ELR (cell line): Measurements from ENCODE around the gene MRPL36.
A peak's percentile ranks its signal among the peaks of the same experiment; 100 is the strongest.
"Not testable (repeated sequence)": the region's sequence is repeated elsewhere in the genome, so short reads cannot be mapped to it uniquely, and the experiment has no call there.

Experiments used
- DNase-seq: peaks from one replicate; pipeline ENCODE4 v3.0.0-alpha.2; 2015; ENCODE audit warnings: low read depth

MRPL36 gene

DNA sequence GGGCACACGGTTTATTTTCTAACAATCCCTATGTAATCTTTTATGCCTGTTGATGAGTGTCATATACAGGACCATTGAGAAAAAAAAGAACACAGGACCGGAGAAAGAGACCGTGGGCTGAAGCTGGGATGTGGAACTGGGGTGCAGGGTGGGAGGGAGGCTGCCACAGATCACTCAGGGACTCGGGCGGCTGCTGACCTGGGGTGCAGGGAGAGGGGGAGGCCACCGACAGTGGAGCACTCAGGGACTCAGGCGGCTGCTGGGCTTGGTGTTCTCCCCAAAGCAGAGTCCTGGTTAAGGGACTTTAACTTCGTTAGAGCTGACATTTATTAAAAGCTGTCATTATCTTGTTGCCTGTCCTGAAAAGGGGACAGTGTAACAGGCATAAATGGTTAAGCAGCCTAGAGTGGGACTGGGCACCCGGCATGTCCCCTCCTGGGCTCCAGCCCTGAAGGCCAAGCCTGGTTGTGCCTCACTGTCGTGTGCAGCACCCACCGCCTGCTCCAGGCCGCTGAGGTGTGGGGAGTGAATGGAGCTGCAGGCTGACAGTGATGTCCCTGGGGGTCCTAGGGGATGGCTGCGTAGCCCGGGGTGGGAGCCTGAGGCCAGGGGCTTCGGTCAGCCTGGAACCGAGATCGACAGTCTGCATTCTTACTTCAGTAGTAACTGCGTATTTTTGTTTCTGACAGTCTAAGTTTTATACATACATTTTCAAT, 15.6 kb upstream of the MRPL36 start:
- no peak for DNase-seq

DNA sequence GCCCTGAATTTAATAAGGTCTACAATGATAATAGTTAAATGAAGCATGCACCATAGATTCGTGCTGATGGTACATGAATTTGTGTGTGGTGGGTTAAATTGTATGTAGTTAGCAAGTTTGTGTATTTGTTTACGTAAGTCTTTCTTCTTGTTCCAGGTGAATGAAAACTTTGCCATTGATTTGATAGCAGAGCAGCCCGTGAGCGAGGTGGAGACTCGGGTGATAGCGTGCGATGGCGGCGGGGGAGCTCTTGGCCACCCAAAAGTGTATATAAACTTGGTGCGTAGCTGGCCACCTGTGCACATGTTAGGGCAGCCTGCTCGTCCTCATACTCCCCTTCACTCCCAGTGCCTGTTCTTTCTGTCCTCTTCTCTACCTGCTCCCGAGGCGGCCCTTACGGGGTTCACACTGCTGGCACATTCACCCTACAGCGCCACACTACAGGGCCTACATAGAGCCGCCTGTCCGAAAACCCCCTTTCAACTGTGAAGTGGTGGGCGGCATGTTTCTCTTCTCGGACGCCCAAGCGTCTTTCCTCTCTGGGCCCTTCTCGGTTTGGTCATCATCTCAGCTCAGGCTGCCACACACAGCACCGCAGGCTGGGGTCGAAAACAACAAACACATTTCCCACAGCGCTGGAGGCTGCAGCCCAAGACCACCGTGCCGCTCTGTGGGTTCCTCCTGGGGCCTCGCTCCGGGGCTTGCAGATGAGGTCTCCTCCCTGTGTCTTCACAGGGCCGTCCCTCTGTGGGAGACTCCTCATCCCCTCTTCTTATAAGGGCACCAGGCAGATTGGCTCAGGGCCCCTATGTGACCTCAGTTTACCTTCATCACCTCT, 14.8 kb upstream of the MRPL36 start:
- no peak for DNase-seq

DNA sequence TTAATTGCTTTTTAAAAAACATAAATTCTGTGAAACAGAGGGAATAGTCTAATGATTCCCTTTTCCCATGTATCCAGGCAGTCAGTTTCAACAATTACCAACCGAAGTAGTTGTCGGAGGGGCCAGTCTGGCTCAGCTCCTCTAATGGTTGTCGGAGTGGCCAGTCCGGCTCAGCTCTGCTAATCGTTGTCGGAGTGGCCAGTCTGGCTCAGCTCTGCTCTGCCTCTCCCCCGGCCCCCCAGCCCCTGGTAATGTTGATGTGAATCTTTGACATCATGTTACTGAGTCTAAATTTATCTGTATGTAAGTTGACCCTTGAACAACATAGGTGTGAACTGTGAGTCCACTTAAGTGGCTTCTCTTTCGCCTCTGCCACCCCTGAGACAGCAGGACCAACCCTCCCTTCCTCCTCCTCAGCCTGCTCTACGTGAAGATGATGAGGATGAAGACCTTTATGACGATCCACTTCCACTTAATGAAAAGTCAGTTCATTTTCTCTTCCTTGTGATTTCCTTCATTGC, 11.0 kb upstream of the MRPL36 start:
- DNase-seq, result no peak

DNA sequence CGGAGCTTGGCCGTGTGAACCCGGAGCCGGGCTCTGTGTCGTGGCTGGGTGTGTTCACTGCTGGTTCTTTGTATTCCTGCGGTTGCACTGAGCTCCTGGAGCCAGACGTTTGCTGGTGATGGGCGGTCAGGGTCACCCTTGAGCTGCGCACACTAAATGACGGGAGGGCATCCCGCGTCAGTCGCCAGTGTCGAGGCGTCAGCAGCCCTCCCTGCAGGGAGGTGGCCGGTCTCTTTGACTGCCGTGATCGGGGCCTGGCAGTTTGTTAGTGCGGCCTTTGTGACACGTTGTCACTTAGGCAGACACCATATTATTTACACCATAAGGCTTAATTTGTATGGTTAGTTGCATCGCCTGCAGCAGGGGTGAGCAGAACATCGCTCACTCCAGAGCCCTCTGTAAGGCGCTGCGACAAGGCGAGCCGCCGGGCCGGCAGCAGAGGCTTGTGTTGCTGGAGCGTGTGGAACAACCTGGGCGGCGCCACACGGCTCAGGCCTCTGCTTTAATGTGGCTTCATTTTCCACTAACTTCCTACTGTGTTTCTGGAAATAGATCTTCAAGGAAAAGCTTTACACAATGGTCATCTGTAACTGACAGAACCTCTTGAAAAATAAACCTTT, 9.9 kb upstream of the MRPL36 start:
- no peak for DNase-seq

DNA sequence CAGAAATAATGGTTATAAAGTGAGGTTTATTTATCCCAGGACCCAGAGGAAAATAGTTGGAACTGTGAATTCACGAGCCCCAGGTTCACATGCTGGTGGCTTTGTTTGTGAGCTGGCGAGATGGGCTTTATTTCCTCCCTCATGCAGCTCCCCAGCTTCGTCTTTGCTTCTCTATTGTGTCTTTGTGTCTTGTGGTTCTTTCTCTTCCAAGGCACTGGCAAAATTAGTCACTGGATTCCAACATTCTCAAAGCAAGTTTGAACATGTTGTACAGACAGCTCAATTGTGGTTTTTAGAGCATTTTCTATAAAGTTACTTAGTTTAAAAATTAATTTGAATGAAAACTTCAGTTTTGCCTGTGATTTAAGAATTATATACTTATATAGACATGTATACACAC, 8.8 kb upstream of the MRPL36 start:
- DNase-seq, result no peak

DNA sequence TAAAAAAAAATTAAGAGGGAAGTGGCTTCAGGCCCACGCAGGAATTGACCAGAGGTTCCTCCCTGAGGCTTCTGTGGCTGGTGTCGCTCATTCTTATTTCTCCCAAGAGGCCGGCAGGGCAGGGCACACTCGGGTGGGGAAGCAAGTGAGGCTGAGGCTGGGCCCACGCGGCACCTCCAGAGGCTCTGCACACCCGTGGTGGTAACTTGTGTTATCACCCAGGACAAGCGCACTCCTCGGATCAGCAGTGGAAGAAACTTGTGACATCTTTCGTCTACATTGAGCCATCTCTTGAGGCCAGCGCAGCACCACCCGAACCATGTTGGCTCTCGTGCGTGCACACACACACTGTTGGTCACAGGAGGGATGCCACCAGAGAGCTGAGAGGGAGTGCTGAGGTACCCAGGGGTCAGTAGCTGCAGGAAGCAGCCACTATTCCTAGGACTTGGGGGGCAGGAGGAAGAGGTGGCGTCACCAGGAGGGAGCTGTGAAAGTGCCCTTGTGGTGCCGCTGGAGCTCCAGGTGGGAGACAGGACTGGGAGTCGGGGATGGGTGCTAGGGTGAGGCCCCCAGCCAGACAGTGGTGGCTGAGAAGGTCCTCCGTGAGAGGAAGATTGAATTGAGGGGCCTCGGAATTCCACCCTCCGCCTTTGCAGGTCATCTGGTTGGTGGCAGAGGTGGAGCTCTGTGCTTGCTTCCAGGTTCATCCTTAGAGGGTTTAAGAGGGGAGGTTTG, 8.0 kb upstream of the MRPL36 start:
- DNase-seq, result no peak

DNA sequence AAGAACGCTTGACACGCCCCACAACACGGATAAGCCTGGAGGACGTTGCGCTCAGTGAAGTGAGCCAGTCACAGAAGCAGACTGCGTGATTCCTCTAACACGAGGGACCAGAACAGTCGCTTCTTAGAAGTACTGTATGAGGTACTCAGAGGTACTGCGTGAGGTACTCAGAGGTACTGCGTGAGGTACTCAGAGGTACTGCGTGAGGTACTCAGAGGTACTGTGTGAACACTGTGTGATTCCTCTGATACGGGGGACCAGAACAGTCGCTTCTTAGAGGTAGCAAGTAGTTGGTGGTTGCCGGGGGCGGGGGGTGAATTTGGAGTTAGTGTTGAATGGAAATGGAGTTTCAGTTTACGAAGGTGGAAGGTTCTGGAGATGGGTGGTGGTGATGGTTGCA, 7.3 kb upstream of the MRPL36 start:
- no peak for DNase-seq

DNA sequence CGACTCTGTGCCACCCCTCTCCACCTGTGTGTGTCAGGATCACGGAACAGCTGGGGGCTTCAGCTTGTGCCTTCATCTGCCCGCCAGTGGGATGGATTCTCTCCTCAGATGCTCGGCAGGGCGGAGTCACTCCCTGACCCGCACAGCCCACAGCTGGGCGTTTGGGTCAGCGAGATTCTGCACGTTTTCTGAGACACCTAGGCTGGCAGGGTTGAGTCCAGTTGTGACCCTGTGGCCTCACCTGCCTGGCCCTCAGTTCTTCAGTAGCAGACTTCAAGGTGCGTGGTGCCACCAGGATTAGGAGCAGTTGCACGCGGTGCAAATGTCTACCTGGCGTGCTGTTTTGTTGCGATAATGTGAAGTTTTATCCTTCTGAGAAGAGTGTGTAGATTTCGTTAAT, 6.6 kb upstream of the MRPL36 start:
- no peak for DNase-seq

DNA sequence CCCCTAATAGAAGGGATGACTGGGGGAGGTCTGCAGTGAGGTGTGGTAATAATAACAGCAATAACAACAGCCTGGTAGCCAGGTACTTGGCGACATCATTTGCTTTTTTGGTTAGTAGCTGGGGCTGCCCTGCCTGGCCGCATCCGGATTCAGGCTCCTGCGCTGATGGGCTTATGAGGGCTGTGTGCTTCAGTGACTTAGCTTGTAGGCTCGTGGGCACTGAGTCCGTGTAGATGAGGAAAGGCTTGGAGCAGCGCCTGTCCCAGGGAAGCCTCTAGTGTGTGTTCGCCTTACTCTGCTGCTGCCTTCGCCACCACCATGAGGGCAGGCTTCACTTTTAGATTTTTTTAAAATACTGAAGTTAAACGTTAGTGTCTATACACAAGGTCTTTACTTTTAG, 6.1 kb upstream of the MRPL36 start:
- no peak for DNase-seq

DNA sequence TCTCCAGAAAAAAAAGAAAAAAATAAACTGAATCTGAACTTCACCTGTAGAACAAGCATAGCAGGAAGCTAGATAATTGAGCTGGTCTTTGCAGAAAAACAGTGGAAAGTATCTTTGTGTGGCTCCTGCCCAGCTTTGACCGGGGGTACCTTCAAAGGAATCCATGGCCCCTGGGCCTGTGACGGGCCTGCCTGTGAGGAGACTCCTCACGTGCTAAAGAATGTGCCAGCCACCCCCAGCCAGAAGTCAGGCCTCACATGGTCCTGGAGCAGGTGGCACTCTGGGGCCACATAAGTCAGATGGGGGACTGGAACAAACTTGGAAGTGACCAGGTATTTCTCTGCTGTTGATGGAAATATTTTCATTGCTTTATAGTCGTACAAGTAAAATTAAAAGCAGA, 5.7 kb upstream of the MRPL36 start:
- DNase-seq, result no peak

DNA sequence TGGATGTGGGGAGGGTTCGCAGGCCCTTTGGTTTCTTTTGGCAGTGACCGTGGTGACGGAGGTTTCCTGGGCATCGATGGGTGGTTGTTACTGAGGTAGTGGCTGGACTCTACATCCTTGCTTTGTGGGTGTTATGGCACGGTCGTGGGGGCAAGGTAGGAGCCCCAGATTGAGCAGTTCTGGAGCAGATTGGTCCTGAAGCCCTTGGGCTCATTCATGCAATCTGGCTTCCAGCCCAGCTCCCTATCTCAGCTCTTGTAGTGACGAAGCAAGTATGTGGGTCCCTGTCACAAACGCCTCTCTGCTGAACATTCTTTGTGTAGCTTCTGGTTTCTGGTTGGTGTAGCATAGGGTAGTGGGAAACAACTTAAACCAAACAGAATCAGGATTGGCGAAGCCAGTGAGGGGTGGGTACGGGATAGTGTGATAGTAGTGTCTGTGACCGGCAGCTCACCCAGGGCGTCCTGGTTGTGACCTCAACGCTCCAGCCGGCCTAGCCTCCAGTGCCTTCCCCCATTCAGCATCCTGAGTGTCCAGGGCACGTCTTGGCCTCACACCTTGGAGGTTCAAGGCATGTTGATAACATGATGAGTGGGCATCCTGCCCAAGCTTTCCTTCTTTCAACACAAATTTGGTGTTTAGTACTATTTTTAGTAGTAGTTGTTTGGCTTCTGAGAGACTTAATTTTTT, 4.5 kb upstream of the MRPL36 start:
- DNase-seq, result no peak

DNA sequence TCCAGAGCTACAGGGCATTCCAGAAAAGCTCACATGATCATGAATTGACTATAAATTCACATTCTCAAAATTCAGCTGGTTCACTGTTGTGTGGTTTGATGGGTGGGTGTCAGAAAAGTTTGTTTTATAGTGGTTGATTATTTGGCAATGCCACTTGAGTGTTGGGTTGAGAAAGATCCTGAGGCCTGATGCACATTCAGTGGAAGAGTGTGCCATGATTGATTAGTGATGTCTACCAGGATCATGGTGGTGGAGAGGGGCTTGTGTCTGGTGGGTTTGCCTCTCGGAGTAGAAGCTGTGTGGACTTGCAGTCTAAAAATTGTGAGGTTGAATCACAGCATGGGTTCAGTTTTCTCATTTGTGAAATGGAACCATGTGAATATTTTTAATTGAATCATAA, 3.6 kb upstream of the MRPL36 start:
- DNase-seq, result no peak

DNA sequence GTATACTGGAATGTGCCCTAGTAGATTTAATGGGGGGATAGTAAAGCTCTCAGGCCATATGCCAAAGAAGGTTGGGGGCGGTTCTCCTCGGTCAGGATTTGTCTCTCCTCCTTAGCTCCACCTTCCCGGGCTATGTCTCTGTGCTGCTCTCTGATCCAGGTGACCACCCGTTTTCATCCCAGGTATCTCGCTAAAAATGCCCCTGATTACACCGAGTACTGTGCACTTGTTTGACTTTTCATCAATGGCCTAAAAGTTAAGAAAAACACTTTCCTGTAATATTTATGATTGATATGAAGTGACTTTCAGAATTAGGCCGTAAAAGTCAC, 2.3 kb upstream of the MRPL36 start:
- peak; percentile 51 for DNase-seq

DNA sequence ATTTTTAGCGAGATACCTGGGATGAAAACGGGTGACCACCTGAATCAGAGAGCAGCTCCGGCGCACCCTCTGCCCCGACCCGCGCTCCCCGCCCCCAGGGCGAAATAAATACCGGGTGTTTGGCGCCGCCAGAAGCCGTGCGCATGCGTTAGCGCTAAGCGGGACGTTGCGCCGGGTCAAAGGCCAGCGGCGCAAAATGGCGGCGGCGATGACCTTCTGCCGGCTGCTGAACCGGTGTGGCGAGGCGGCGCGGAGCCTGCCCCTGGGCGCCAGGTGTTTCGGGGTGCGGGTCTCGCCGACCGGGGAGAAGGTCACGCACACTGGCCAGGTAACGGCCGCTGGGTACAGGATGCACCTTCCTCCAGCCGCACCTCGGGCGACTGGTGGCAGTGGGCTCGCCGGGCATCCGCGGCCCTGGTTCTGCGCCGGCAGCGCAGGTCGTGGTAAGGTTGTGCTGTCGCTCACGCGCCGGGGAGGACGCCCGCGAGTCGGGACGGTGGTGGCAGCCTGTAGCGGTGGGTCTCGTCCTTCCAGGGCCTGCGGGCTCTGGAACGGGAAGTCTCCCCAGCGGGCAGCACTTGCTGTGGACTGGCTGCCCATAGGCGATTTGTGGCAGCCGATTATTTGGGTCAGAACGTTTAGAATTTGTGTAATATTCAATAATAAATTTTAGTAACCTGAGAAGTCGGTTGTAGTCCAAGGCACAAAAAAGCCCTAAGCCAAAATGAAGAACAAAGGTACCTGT, 1.8 kb upstream of the MRPL36 start, which contains the start of gene NDUFS6:
Gene NDUFS6, plus strand, starts transcription at position 186 of the 745 bp plus-strand sequence. Its CDS starts 11 bp downstream, at position 197.
- peak; percentile 80 for DNase-seq

DNA sequence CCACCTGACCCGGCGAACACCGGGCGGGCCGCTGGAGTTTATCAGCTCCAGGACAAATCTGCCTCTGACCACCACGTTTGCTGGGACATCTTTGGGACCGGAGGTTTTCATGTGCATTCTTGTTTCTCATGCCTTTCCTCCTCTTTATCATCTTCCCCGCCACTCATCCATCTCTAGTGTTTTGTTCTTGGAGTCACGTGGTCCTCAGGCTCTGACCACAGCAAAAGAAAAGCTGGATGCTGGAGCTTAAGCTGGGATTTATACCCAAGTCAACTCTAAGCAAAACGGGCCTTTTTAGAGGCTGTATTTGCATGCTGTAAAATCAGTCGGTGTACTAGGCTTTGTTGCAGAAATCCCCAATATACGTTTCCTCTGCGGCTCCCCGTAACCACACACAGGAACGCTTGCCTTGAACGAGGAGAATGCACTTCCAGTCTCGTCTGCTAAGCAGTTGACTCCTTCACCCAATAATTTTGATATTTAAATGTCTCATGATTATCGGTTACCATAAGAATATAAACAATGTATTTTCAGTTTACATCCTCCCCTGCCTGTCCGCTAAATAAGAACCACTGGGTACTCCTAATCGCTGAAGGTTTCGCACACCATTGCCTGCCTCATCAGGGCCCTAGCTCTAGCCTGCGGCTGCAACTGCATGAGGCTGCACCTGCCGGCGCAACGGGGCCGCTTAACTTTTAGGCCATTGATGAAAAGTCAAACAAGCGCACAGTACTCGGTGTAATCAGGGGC, 1.0 kb upstream of the MRPL36 start:
- DNase-seq, result peak; percentile 63

DNA sequence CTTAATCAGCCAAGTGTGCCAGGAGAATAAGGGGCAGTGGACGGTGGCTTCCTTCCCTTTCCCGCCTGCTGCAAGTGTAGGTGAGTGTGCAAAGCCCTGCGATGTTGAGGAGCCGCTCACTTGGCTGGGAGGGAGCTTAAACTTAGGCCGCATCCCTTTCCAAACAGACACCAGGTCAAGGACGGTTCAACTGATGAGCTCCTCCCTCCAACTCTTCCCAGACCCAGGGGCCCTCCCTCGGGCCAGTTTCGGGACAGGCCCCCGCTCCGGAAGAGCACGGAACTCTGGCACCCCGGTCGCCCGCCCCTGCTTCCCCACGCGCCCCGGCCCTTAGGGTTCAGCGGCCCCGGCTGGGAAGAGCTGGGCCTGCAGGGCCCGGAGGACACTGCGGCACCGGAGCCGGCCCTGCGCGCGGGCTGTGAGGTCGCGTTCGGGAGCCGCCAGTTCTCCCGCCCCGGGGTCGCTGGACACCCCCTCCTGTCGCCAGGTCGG, 481 bp downstream of the MRPL36 start:
- DNase-seq, result peak; percentile 52

DNA sequence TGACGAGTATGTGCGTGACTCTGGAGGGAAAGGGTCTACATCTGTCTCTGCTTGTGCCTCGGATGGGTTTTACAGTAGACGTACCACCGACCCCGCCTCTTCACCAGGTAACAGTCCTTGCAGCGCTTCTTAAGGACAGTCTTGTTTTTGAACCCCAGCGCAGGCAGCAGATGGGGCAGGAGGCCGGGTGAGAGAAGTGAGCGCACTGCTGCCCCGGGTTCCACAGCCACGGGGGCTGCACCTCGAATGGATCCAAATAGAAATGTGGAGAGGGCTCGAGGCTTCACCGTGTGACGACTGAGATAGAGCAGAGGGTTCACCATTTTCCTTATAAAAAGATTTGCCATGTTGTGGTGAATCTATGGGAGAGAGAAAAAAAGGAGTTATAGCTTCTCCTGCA, 1.0 kb downstream of the MRPL36 start:
- DNase-seq, result not testable (repeated sequence)

DNA sequence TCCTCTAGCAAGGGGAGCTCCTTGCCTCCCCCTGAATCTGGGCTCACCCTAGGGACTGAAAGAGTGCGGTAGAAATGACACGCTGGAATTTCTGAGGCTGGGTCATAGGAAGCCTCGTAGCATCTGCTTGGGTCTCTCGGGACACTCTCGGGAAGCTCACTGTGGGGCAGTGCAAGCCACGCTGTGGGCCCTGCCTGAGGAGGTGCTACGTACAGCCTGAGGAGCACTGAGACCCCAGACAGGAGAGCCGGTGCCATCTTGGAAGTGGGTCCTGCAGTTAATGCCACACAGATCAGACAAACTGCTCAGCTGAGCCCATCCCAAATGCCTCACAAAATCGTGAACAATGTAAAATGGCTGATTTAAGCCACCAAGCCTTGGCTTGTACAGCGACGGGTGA, 1.8 kb downstream of the MRPL36 start:
- DNase-seq, result no peak

DNA sequence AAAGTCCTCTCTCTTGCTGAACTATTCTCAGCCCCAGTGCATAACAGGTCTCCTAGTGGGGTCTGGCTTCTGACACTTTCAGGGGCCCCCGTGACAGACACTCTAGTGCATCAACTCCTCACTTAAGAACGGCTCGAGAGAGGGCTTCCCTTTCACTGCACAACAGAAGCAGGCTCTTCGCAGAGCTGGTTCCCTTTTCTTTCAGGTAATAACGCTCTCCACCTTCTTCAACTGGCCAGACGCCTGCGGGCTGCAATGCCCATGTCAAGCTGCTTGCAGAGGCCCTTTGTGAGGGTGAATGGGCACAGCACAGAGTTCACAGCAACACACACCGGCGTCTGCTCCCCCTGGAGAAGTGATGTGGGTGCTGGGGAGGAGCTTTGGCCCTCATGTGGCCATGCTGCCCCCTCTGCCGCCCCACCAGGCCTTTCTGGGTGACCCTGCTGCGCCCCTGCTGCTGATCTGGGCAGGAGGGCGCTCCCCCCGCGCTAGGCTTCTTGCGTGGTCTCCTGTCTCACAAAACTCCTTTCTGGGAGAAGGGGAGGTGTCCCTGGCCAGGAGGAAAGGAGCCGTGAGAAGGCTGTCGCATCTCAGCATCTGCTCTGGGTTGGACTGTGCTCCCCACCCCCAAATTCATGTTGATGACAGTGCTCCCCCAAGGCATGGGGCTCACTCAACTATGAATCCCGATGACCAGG, 2.4 kb downstream of the MRPL36 start:
- DNase-seq, result no peak
